HG02642 (cell line): Measurements from ENCODE around the gene PTPRN2.
"Not testable (repeated sequence)": the region's sequence is repeated elsewhere in the genome, so short reads cannot be mapped to it uniquely, and the experiment has no call there.

Experiments used
- ATAC-seq: cut with Tn5 transposase; IDR thresholded peaks from one replicate; pipeline ENCODE4 v1.9.1; 2021; ENCODE audit warnings: mild to moderate bottlenecking; ENCODE audit not compliant: unreplicated experiment, poor library complexity

The PTPRN2 gene

DNA sequence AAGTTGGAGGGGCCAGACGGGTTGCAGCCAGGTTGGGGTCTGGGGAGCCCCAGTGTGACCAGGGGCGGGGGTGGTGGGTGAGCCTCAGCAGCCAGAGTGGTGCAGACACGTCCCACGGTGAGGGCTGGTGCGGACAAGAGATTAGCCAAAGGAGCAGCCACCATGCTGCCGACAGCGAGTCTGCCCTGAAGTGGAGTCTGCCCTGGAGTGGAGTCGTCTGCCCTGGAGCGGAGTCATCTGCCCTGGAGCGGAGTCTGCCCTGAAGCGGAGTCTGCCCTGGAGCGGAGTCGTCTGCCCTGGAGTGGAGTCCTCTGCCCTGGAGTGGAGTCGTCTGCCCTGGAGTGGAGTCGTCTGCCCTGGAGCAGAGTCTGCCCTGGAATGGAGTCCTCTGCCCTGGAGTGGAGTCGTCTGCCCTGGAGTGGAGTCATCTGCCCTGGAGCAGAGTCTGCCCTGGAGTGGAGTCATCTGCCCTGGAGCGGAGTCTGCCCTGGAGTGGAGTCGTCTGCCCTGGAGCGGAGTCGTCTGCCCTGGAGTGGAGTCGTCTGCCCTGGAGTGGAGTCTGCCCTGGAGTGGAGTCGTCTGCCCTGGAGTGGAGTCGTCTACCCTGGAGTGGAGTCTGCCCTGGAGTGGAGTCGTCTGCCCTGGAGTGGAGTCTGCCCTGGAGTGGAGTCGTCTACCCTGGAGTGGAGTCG lies 64.3 kb downstream of the PTPRN2 start:
- ATAC-seq: not testable (repeated sequence)

DNA sequence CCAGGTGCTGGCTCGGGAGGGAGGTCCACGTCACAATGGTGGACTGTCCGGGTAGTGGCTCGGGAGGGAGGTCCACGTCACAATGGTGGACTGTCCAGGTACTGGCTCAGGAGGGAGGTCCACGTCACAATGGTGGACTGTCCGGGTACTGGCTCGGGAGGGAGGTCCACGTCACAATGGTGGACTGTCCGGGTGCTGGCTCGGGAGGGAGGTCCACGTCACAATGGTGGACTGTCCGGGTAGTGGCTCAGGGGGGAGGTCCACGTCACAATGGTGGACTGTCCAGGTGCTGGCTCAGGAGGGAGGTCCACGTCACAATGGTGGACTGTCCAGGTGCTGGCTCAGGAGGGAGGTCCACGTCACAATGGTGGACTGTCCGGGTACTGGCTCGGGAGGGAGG lies 65.8 kb downstream of the PTPRN2 start:
- not testable (repeated sequence) for ATAC-seq

DNA sequence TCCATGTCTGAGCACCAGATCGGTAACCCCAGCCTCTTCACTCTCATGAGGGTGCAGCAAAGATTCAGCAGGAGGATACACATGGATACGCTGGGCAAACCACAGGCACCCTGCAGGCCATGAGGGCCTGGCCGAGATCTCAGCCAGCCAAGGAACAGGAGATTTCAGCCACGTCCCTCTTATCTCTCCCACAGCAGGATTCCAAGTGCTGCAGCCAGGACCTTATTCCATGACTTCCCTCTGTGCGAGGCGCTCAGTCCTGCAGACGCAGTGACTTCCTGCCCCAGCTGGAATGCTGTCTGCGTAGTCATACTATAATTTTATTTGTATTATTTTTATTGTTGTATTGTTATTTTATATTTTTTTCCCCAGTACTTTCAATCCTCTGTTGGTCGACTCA lies 66.8 kb downstream of the PTPRN2 start:
- ATAC-seq: no peak

DNA sequence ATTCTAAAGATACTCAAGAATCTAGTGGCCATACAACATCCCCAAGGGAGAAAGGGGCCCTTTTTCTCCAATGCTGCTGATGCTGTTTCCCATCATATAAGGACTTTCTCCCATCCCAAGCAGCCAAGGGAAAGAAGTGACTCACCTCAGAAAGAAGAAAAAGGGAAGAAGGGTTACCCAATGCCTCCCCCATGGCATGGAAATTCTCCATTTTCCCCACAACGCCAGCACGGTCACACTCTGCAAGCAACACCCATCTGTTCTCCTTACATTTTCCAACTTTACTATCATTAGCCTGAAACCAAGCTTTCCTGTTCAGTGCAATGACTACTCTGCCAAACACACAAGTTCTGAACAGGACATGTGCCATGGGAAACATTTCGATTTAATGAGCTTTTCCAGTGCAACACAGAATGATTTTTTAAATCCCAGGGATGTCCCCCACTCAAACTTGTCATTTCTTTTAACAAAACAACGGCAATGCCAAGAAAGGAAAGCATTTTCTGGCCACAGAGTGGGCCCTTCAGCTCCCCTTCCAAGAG lies 67.9 kb downstream of the PTPRN2 start:
- ATAC-seq: no peak

DNA sequence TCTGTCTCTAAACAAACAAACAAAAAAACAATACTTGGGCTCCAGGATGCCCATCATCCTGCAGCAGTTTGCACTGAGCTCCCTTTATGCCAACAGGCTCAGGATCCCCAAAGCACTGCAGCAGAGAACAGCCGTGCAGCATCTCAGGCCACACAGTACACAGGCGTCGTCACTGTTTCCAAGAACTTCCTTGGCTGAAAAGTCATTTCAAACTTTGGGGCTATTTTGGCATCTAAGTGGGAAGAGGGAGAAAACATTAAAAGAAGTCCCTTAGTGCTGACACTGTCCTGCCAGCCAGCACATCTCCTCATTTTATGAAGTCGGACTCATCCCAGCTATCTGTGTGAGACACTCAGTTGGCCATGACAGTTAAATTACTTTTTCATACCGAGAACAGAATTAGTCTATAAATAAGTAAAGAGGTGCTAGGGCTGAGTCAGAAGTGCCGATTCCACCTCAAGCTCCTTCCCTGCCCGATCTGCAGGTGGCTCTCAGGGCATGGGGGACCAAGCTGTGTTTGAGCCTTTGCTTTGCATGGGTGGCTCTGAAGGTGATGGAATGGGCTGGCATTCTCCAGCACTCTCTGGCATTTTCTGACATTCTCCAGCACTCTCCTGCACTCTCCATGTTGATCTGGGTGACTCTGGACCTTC lies 68.5 kb downstream of the PTPRN2 start:
- no peak for ATAC-seq

DNA sequence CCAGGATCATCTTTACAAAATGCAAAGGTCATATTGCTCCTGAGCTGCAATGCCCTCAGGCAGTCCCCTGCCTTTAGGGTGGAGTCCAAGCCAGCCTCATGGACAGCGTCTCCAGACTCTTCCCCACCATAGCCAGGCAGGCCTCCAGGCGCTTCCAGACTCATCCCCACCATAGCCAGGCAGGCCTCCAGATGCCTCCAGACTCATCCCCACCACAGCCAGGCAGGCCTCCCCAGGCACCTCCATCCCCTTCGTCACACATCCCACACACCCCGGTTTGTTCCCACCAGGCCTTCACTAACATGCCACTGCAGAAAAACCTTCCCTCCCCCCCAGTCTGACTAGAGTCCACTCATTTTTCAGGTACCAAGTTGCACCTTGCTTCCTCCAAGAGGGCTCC lies 70.1 kb downstream of the PTPRN2 start:
- ATAC-seq: no peak

DNA sequence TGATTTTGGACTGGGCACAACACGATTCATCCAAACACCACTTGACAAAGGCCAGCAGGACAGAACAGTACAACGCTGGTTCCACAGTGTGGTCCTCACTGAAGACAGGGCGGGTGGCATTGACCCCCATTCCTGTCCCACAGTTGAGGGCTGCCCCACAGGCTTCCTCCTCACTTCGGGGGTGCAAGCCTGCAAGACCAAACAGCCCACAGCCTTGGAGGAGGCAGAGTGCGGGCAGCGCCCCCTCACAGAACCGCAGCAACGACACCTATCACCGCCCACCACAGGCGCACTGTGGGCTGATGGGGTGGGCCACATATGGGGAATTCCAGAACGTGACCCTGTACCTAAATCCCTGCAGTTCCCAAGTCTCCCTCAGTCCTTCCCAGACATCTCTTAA lies 70.6 kb downstream of the PTPRN2 start:
- ATAC-seq: no peak

DNA sequence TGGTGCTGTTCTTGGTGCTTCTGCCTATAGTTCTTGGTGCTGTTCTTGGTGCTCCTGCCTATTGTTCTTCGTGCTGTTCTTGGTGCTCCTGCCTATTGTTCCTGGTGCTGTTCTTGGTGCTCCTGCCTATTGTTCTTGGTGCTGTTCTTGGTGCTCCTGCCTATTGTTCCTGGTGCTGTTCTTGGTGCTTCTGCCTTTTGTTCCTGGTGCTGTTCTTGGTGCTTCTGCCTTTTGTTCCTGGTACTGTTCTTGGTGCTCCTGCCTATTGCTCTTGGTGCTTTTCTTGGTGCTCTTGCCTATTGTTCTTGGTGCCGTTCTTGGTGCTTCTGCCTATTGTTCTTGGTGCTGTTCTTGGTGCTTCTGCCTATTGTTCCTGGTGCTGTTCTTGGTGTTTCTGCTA lies 71.1 kb downstream of the PTPRN2 start:
- no peak for ATAC-seq

DNA sequence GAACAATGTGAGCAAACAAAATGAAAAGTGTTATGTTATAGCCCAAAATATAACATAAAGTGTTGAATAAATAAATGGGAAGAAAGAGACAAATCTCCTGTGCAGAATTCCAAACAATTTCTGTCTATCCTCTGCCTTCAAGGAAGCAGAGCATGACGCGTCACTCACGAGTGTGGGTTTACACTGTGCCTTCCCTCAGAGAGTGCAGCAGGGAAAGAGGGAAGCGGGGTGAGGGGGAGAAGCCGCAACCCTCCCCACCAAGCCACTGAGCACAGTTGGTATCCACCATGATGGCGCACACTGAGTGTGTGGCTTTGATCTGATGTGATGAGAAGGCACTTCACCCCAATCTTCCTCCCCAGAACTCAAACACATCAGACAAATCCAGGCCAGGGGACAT lies 74.8 kb downstream of the PTPRN2 start:
- ATAC-seq: no peak

DNA sequence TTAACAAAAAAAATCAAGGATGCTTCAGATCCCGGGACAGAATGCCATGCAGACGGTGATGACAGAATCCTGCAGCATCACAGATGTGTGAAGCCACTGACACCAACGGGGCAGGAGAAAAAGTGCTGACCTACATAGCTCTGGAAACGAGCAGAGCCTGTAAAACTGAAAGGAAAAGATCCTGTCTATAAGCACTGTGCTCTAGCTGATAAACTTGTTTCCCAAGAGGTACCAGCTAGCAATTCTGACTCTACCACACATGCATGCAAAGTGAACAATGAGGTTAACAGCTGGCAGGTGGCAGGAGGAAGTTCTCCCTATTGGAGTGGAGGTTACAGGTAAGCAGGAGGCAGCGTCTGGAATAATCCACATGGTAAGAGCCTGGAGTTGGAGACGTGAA lies 75.6 kb downstream of the PTPRN2 start:
- no peak for ATAC-seq

DNA sequence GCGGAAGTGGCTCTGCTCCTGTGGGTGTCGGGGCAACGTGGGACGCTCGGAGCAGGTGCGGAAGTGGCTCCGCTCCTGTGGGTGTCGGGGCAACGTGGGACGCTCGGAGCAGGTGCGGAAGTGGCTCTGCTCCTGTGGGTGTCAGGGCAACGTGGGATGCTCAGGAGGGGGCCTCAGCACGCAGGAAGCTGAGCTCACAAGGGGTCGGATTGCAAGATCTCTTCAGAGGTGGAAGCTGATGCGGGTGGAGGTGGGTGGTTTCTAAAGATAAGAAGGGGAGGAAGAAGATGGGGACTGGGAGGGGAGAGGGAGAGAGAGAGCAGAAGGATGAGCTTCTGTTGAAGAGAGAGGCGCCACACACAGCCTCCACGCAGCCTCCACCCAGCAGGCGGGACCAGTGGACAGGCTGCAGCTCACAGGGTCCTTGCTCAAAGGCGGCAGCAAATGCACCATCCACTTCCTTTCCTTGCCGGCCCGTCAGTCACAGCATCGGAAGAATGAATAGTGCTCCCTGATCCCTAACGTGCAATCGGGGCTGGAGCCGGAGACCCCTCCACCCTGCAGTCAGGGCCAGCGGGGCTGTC lies 78.7 kb downstream of the PTPRN2 start:
- ATAC-seq: no peak

DNA sequence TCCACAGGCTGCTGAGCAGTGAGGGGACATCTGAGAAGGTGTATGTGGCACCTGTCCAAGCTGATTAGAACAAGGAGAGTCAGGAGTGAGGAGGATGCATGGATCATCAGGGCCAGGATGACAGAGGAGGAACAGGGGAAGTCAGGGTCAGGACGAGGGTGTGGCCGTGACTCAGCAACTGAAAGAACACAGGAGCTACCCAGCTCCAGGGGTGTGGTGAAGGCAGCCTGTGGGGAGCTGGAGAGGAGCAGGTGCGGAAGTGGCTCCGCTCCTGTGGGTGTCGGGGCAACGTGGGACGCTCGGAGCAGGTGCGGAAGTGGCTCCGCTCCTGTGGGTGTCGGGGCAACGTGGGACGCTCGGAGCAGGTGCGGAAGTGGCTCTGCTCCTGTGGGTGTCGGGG lies 79.3 kb downstream of the PTPRN2 start:
- ATAC-seq: not testable (repeated sequence)

DNA sequence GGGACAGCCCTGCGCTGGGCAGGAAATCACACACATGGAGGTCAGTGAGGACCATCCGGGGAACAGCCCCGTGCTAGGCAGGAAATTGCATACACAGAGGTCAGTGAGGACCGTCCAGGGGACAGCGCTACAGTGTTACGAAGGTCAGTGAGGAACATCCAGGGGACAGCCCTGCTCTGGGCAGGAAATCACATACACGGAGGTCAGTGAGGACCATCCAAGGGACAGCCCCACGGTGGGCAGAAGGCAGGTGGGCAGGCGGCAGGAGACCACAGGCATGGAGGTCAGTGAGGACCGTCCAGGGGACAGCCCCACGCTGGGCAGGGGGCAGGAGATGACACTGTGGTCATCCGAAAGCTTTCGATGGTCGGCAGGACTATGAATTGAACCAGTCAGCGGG lies 79.7 kb downstream of the PTPRN2 start:
- no peak for ATAC-seq

DNA sequence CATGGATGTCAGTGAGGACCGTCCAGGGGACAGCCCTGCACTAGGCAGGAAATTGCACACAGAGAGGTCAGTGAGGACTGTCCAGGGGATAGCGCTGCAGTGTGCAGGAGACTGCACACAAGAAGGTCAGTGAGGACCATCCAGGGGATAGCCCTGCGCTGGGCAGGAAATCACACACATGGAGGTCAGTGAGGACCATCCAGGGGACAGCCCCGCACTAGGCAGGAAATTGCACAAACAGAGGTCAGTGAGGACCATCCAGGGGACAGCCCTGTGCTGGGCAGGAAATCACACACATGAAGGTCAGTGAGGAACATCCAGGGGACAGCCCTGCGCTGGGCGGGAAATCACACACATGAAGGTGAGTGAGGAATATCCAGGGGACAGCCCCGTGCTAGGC lies 80.4 kb downstream of the PTPRN2 start:
- not testable (repeated sequence) for ATAC-seq

DNA sequence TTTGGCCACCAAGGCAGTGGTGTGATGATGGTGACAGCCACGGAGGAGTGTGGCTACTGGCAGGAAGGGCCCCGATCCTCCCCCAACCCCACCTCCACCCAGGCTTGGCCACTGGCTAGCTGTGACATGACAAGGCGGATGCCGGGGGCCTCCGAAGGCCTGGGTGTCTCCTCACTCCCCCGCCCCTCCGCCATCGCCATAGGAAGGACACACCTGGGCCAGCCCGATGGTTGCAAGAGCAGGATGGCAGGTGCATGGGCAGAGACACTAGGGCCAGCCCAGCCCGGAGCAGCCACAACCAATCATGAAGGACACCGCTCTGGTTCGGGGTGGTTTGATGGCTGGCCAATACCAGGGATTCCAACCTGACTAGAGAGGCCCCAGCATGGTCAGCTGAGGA lies 81.0 kb downstream of the PTPRN2 start:
- no peak for ATAC-seq

DNA sequence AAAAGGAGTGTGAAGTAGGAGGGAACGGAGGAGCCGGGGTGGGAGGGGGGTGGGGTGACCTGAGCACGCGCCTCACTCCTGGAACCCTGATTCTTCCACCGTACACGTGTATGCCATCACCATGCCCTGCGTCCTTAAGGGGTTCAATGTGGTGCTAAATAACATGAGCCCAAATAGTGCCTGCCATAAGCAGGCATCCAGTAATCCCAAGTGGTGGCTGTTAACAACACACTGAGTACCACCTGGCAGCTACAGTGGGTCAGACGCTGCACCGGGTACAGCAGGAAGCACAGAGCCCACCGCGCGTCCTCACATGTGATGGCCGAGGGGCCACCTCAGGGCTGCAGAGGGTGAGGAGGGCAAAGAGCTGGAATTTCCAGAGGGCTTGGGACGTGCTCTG lies 81.9 kb downstream of the PTPRN2 start:
- ATAC-seq: no peak

DNA sequence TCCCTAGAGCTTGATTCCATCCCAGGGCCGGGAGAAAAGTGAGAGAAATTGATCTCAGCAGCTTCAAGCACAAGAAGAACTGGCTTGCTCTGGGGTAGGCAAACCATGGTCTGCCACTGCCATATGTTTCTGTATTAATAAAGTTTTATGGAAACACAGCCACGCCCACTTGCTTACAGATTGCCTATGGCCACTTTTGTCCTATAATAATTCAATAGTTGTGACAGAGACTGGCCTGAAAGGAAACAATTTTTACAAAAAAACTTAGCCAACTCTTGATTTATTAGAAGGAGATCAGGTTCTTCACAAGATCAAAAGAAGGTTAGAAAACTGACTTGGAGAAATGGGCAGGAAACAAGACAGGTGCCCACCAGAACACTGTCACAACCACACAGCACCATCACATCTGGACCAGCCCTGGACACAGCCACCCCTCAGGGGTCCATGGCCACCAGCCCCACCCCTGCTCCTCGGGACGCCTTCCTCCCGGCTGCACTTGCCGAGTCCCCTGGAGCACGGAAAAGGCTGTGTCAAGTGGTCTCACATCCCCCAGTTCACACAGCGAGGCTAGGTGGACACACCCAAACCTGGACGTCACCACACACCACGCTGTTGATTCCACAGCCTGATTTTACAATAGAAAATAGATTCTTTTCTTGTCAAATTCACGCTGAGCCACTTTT lies 85.4 kb downstream of the PTPRN2 start:
- no peak for ATAC-seq

DNA sequence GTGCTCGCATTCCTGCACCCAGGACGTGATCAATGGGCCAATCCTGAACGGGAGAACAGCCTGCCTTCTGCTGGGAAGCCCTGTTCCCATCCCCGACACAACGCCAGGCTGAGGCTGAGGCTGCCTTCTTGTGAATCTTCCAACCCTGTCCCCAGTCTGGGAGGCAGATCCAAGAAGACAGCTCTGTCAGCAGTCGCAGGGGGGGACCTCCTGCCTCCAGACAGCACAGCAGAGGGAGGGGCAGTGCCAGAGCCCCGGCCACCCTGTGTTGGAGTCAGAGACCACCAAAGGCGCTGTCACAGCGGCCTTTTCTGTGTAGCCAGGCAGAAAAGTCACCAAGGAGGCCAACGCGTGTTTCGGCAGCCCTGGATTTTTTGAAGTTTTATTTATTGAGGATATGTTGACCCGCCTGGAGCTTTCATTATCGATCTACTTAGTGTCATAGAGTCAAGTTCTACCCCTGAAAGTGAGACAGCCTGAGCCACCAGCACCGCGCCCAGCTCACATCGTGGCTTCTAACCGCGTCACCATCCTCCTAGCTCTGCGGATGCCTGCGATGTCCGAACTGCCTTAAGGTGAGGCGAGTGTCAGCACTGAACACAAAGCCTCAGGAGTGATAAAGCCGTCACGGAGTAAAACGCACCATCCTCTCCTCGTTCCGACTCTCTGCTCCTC lies 86.1 kb downstream of the PTPRN2 start:
- no peak for ATAC-seq

DNA sequence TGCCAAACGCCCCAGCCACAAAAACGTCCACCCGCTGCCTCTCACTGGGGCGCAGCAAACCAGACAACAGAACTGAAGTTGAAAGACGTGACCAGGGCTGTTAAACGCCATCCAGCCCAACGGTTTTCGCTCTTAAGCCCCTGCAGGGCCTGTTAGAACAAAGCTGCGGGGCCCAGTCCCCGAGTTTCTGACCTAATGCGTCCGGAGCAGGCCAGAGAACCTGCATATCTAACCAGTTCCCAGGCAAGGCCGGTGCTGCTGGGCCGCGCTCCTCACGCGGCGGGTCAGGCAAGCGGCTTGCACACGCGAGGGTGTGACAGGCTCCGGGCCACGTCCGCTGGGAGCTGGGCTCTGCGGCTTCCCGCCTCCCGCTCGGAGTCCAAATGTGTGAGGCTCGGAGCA lies 87.0 kb downstream of the PTPRN2 start:
- no peak for ATAC-seq

DNA sequence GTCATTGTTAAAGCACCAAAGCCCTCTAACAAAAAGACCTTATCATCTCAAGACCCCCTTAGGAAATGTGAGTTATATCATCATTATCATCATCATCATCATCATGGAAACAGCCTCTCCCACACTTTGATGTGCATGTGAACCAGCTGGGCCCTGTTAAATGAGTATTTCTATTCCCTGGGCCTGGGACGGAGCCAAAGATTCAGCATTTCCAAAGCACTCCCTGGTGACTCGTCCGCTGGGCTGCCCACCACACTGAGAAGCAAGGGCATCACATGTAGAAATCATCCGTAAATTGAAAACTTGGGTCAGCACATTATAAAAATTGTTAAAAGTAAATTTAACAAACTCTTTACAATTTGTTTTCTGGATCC lies 88.6 kb downstream of the PTPRN2 start:
- no peak for ATAC-seq
